ENCODE data around the gene SPEF2.

Gene SPEF2

GRCh38 chr5:35755966-35756365, 138.3 kb downstream of the SPEF2 start:
- Histone ChIP-seq H3K27me3 (ENCODE audit: control insufficient read depth in 1 of 2, insufficient read depth in 1 of 2, low read length in 2 of 2) (no peaks in the 10 kb centered on the region), H2BK12ac (ENCODE audit: low read length in 2 of 2) (no peak overlapping the region)
- WGBS = 92% methylated on average over 4 of the region's 5 CpGs

DNA sequence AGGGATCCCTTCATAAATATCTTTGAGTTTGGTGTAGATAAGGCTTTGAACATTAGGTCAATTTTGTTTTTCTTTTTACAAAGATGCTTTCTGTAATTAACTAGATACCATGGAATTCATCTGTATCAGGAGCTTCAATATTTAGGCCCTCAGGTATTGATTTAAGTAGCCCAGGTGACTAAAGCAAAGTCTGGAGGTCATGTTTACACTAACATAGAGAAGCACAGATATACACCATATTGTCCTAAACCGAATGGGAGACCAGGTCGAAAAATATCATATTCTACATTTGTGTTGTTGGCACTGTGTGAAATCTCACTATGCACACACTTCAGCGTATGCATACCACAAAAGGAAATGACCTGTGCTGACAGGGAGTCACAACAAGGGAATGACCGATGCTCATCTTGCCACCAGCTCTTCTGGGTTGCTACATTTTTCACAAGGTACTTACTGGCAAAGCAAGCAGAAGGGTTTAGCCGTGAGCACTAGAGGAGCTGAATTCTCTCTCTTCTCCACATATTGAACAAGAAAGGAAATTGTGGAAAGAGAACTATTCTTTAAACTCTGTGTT, 140.6 kb downstream of the SPEF2 start:
- no peaks in the 10 kb centered on the region for H3K9me3 ChIP-seq (ENCODE audit: control insufficient read depth, low read length)
- H2BK5ac ChIP-seq (ENCODE audit: low read depth, low read length, poor library complexity, severe bottlenecking) = no peak overlapping the region
- H2BK120ac ChIP-seq (ENCODE audit: low read depth, low read length) = no peak overlapping the region
- no peak overlapping the region for H3K4ac ChIP-seq (ENCODE audit: low read depth in 1 of 2, low read length in 2 of 2)
- no peak overlapping the region for H3K18ac ChIP-seq (ENCODE audit: low read depth in 1 of 2, low read length in 2 of 2)
- H3K4me2 ChIP-seq (ENCODE audit: low read length, poor library complexity, severe bottlenecking) = no peak overlapping the region
- no peak overlapping the region for H2BK15ac ChIP-seq (ENCODE audit: low read depth, poor library complexity, severe bottlenecking)
- 87% methylated on average over 4 of the region's 5 CpGs for WGBS
- no peaks in the 10 kb centered on the region for H3K27me3 ChIP-seq (ENCODE audit: control insufficient read depth in 1 of 2, insufficient read depth in 1 of 2, low read length in 2 of 2)
- H3K27ac ChIP-seq (ENCODE audit: low read length, poor library complexity, severe bottlenecking) = no peak overlapping the region
- no peaks in the 10 kb centered on the region for H3K36me3 ChIP-seq (ENCODE audit: control insufficient read depth in 1 of 2, insufficient read depth in 2 of 2, low read depth in 1 of 2, low read length in 2 of 2)
- H3K4me3 ChIP-seq (ENCODE audit: insufficient read depth in 1 of 2, low read depth in 1 of 2, low read length in 2 of 2) = no peak overlapping the region
- DNase-seq = no peak
- no peak overlapping the region for H2AFZ ChIP-seq (ENCODE audit: low read depth, low read length)
- no peak overlapping the region for H3K9ac ChIP-seq (ENCODE audit: low read length)
- H3K4me1 ChIP-seq (ENCODE audit: control insufficient read depth, insufficient read depth, low read depth, low read length) = no peaks in the 10 kb centered on the region
- no peak overlapping the region for H2BK12ac ChIP-seq (ENCODE audit: low read length in 2 of 2)
- H2AK5ac ChIP-seq (ENCODE audit: low read length, severe bottlenecking) = no peak overlapping the region
- no peak overlapping the region for H3K23ac ChIP-seq (ENCODE audit: low read length in 2 of 2)
- no peak overlapping the region for H4K91ac ChIP-seq (ENCODE audit: low read length)
- no peak overlapping the region for H4K8ac ChIP-seq (ENCODE audit: low read length)
- H3K14ac ChIP-seq (ENCODE audit: low read length in 2 of 2) = no peak overlapping the region
- H3K79me1 ChIP-seq (replicated peaks; ENCODE audit: low read length, poor library complexity, severe bottlenecking) = no peaks in the 10 kb centered on the region

More at GRCh38 chr5:35755966-35756365, 138.3 kb downstream of the SPEF2 start:
- no peak for DNase-seq
- Histone ChIP-seq H2AFZ (ENCODE audit: low read depth, low read length) (no peak overlapping the region), H3K4me2 (ENCODE audit: low read length, poor library complexity, severe bottlenecking) (no peak overlapping the region), H3K4me1 (ENCODE audit: control insufficient read depth, insufficient read depth, low read depth, low read length) (no peaks in the 10 kb centered on the region), H3K79me1 (replicated peaks; ENCODE audit: low read length, poor library complexity, severe bottlenecking) (no peaks in the 10 kb centered on the region), H3K4me3 (ENCODE audit: insufficient read depth in 1 of 2, low read depth in 1 of 2, low read length in 2 of 2) (no peak overlapping the region), H2AK5ac (ENCODE audit: low read length, severe bottlenecking) (no peak overlapping the region), H2BK5ac (ENCODE audit: low read depth, low read length, poor library complexity, severe bottlenecking) (no peak overlapping the region), H3K23ac (ENCODE audit: low read length in 2 of 2) (no peak overlapping the region), H4K8ac (ENCODE audit: low read length) (no peak overlapping the region), H3K9me3 (ENCODE audit: control insufficient read depth, low read length) (no peaks in the 10 kb centered on the region), H3K18ac (ENCODE audit: low read depth in 1 of 2, low read length in 2 of 2) (no peak overlapping the region), H4K91ac (ENCODE audit: low read length) (no peak overlapping the region), H3K9ac (ENCODE audit: low read length) (no peak overlapping the region), H3K14ac (ENCODE audit: low read length in 2 of 2) (no peak overlapping the region), H2BK120ac (ENCODE audit: low read depth, low read length) (no peak overlapping the region), H2BK15ac (ENCODE audit: low read depth, poor library complexity, severe bottlenecking) (no peak overlapping the region), H3K27ac (ENCODE audit: low read length, poor library complexity, severe bottlenecking) (no peak overlapping the region), H3K36me3 (ENCODE audit: control insufficient read depth in 1 of 2, insufficient read depth in 2 of 2, low read depth in 1 of 2, low read length in 2 of 2) (no peaks in the 10 kb centered on the region), H3K4ac (ENCODE audit: low read depth in 1 of 2, low read length in 2 of 2) (no peak overlapping the region)

- Histone ChIP-seq H3K4me1 (ENCODE audit: control insufficient read depth, insufficient read depth, low read depth, low read length) (no peaks in the 10 kb centered on the region), H4K91ac (ENCODE audit: low read length) (no peak overlapping the region), H2AFZ (ENCODE audit: low read depth, low read length) (no peak overlapping the region), H3K14ac (ENCODE audit: low read length in 2 of 2) (no peak overlapping the region), H3K4ac (ENCODE audit: low read depth in 1 of 2, low read length in 2 of 2) (no peak overlapping the region), H3K27me3 (ENCODE audit: control insufficient read depth in 1 of 2, insufficient read depth in 1 of 2, low read length in 2 of 2) (no peaks in the 10 kb centered on the region), H3K79me1 (replicated peaks; ENCODE audit: low read length, poor library complexity, severe bottlenecking) (no peaks in the 10 kb centered on the region), H3K4me2 (ENCODE audit: low read length, poor library complexity, severe bottlenecking) (no peak overlapping the region), H2BK12ac (ENCODE audit: low read length in 2 of 2) (no peak overlapping the region), H3K9me3 (ENCODE audit: control insufficient read depth, low read length) (no peaks in the 10 kb centered on the region), H4K8ac (ENCODE audit: low read length) (no peak overlapping the region), H3K36me3 (ENCODE audit: control insufficient read depth in 1 of 2, insufficient read depth in 2 of 2, low read depth in 1 of 2, low read length in 2 of 2) (no peaks in the 10 kb centered on the region), H3K9ac (ENCODE audit: low read length) (no peak overlapping the region), H2BK120ac (ENCODE audit: low read depth, low read length) (no peak overlapping the region), H2BK15ac (ENCODE audit: low read depth, poor library complexity, severe bottlenecking) (no peak overlapping the region), H3K27ac (ENCODE audit: low read length, poor library complexity, severe bottlenecking) (no peak overlapping the region), H3K23ac (ENCODE audit: low read length in 2 of 2) (no peak overlapping the region), H2AK5ac (ENCODE audit: low read length, severe bottlenecking) (no peak overlapping the region), H3K18ac (ENCODE audit: low read depth in 1 of 2, low read length in 2 of 2) (no peak overlapping the region), H2BK5ac (ENCODE audit: low read depth, low read length, poor library complexity, severe bottlenecking) (no peak overlapping the region), H3K4me3 (ENCODE audit: insufficient read depth in 1 of 2, low read depth in 1 of 2, low read length in 2 of 2) (no peak overlapping the region)
- DNase-seq = no peak
- 92% methylated on average over 2 of the region's 4 CpGs for WGBS
Measured at GRCh38 chr5:35761541-35761940, 143.9 kb downstream of the SPEF2 start.

GRCh38 chr5:35762368-35762767, 144.7 kb downstream of the SPEF2 start:
- H2BK120ac ChIP-seq (ENCODE audit: low read depth, low read length) = no peak overlapping the region
- no peak overlapping the region for H4K8ac ChIP-seq (ENCODE audit: low read length)
- H3K36me3 ChIP-seq (ENCODE audit: control insufficient read depth in 1 of 2, insufficient read depth in 2 of 2, low read depth in 1 of 2, low read length in 2 of 2) = no peaks in the 10 kb centered on the region
- over 99% methylated on average over 3 of the region's 3 CpGs for WGBS
- no peak overlapping the region for H3K27ac ChIP-seq (ENCODE audit: low read length, poor library complexity, severe bottlenecking)
- H3K27me3 ChIP-seq (ENCODE audit: control insufficient read depth in 1 of 2, insufficient read depth in 1 of 2, low read length in 2 of 2) = no peaks in the 10 kb centered on the region
- no peak overlapping the region for H3K4me2 ChIP-seq (ENCODE audit: low read length, poor library complexity, severe bottlenecking)
- no peak overlapping the region for H3K23ac ChIP-seq (ENCODE audit: low read length in 2 of 2)
- H2AFZ ChIP-seq (ENCODE audit: low read depth, low read length) = no peak overlapping the region
- no peak for DNase-seq
- H3K18ac ChIP-seq (ENCODE audit: low read depth in 1 of 2, low read length in 2 of 2) = no peak overlapping the region
- H3K9ac ChIP-seq (ENCODE audit: low read length) = no peak overlapping the region
- no peak overlapping the region for H2BK12ac ChIP-seq (ENCODE audit: low read length in 2 of 2)
- no peak overlapping the region for H2BK15ac ChIP-seq (ENCODE audit: low read depth, poor library complexity, severe bottlenecking)
- H3K4me1 ChIP-seq (ENCODE audit: control insufficient read depth, insufficient read depth, low read depth, low read length) = no peaks in the 10 kb centered on the region
- H3K14ac ChIP-seq (ENCODE audit: low read length in 2 of 2) = no peak overlapping the region
- H3K4ac ChIP-seq (ENCODE audit: low read depth in 1 of 2, low read length in 2 of 2) = no peak overlapping the region
- no peak overlapping the region for H2AK5ac ChIP-seq (ENCODE audit: low read length, severe bottlenecking)
- H3K9me3 ChIP-seq (ENCODE audit: control insufficient read depth, low read length) = no peaks in the 10 kb centered on the region
- no peak overlapping the region for H2BK5ac ChIP-seq (ENCODE audit: low read depth, low read length, poor library complexity, severe bottlenecking)
- no peak overlapping the region for H3K4me3 ChIP-seq (ENCODE audit: insufficient read depth in 1 of 2, low read depth in 1 of 2, low read length in 2 of 2)
- H4K91ac ChIP-seq (ENCODE audit: low read length) = no peak overlapping the region
- H3K79me1 ChIP-seq (replicated peaks; ENCODE audit: low read length, poor library complexity, severe bottlenecking) = no peaks in the 10 kb centered on the region

Measured in mesenchymal stem cell (in vitro differentiated cells and primary cell).